Tibial nerve (tissue), 4 donors: Measurements from ENCODE around the gene RIPK3. TPM values are rescaled to one million over a fixed set of nuclear protein-coding genes. Genes with fewer than 3 reads are reported as not detected.
"Not testable (repeated sequence)": the region's sequence is repeated elsewhere in the genome, so short reads cannot be mapped to it uniquely, and the experiment has no call there.

Experiments used
- DNase-seq, 2 donors: peaks; one replicate each; pipeline ENCODE4 v3.0.0-alpha.2; 2019; ENCODE audit warnings: low spot score in 2 of 2
- H3K27ac ChIP-seq, 4 donors: fragments of 200-600 bp; sonication (generic) in 3 of 4; one replicate each; pipeline ENCODE4 v1.5.1; 2017 to 2019; ENCODE audit warnings: mild to moderate bottlenecking in 1 of 4
- H3K27me3 ChIP-seq, 2 donors: fragments of 200-600 bp; sonication (generic) in 1 of 2; one replicate each; pipeline versions ENCODE4 v1.5.1 to v1.6.0; 2017 to 2019
- H3K36me3 ChIP-seq, 3 donors: fragments of 200-600 bp; sonication (generic); one replicate each; pipeline ENCODE4 v1.5.1; 2018 to 2019
- H3K4me1 ChIP-seq, 4 donors: fragments of 200-600 bp; sonication (generic) in 3 of 4; one replicate each; pipeline ENCODE4 v1.5.1; 2017 to 2019
- H3K4me3 ChIP-seq, 4 donors: fragments of 200-600 bp; sonication (generic) in 3 of 4; one replicate each; pipeline ENCODE4 v1.5.1; 2017 to 2019; ENCODE audit warnings: mild to moderate bottlenecking in 1 of 4, moderate library complexity in 1 of 4
- H3K9me3 ChIP-seq, 4 donors: fragments of 200-600 bp; sonication (generic) in 3 of 4; one replicate each; pipeline ENCODE4 v1.5.1; 2017 to 2019
- CTCF ChIP-seq, 5 experiments: fragments of 200-600 bp in 3 of 5; fragments of 450-650 bp in 2 of 5; sonication (generic) in 3 of 5; IDR thresholded peaks; one replicate each; pipeline ENCODE4 v1.5.1; 2016 to 2019; ENCODE audit warnings: antibody characterized with exemption in 5 of 5, mild to moderate bottlenecking in 3 of 5, moderate library complexity in 2 of 5
- EP300 ChIP-seq, 2 donors: sonication (generic); formaldehyde crosslinking; IDR thresholded peaks; one replicate each; pipeline ENCODE4 v1.6.1; 2017; ENCODE audit warnings: antibody characterized with exemption in 2 of 2, mild to moderate bottlenecking in 1 of 2
- POLR2A ChIP-seq, 2 donors: fragments of 450-650 bp; IDR thresholded peaks; one replicate each; pipeline ENCODE4 v1.6.1; 2017; ENCODE audit warnings: antibody characterized with exemption in 2 of 2, mild to moderate bottlenecking in 2 of 2, moderate library complexity in 2 of 2
- WGBS, 2 donors: methylation state at CpG; one replicate each; pipeline ENCODE4 v1.1.5; 2018; 5-methylcytosine and 5-hydroxymethylcytosine counted together
- total RNA-seq, 4 donors: library from RNA; depleted of rRNA; stranded (reverse); fragments of >200 nt; gene quantifications; one replicate each; pipeline ENCODE4 v1.1.0, GENCODE V29; 2016

The RIPK3 gene
- total RNA-seq, 4 donors from 2014 or later: 4.0 to 9.6 (median 9.0) TPM

- DNase-seq: no peak
- 61 to 67% methylated on average over 2 of the region's 2 CpGs for WGBS, 2 donors
- no peak for TF ChIP-seq CTCF (IDR thresholded peaks at IDR 0.05)
- no peak for TF ChIP-seq EP300 (IDR thresholded peaks at IDR 0.05)
- no peak for TF ChIP-seq POLR2A (IDR thresholded peaks at IDR 0.05)
Observed at GRCh38 chr14:24361326-24361725, 21.5 kb upstream of the RIPK3 start.

GRCh38 chr14:24360281-24360680 is 20.5 kb upstream of the RIPK3 start:
- peaks cover 0 to 6% (median under 1%) of the 10 kb centered on the region in 4 donors for H3K4me1 ChIP-seq
- no peaks in the 10 kb centered on the region for H3K9me3 ChIP-seq
- H3K36me3 ChIP-seq: no peaks in the 10 kb centered on the region
- H3K27ac ChIP-seq: no peak overlapping the region
- TF ChIP-seq POLR2A (IDR thresholded peaks at IDR 0.05) (no peak), CTCF (IDR thresholded peaks at IDR 0.05) (no peak), EP300 (IDR thresholded peaks at IDR 0.05) (no peak)
- 91 to 94% methylated on average over 3 of the region's 3 CpGs for WGBS, 2 donors
- DNase-seq: no peak
- no peak overlapping the region for H3K4me3 ChIP-seq
- H3K27me3 ChIP-seq: no peaks in the 10 kb centered on the region

More at GRCh38 chr14:24361326-24361725, 21.5 kb upstream of the RIPK3 start:
- no peaks in the 10 kb centered on the region for H3K27me3 ChIP-seq
- H3K4me3 ChIP-seq: no peak overlapping the region
- H3K9me3 ChIP-seq: no peaks in the 10 kb centered on the region
- no peaks in the 10 kb centered on the region for H3K36me3 ChIP-seq
- H3K27ac ChIP-seq: no peak overlapping the region
- H3K4me1 ChIP-seq: peaks cover 0 to 16% (median 5%) of the 10 kb centered on the region in 4 donors

- peaks cover 0 to 13% of the 10 kb centered on the region in 2 donors for H3K27me3 ChIP-seq
- TF ChIP-seq EP300 (IDR thresholded peaks at IDR 0.05) (no peak), POLR2A (IDR thresholded peaks at IDR 0.05) (no peak), CTCF (IDR thresholded peaks at IDR 0.05) (no peak)
- no peak overlapping the region for H3K4me3 ChIP-seq
- H3K27ac ChIP-seq: no peak overlapping the region
- no peaks in the 10 kb centered on the region for H3K9me3 ChIP-seq
- DNase-seq: no peak
- no peaks in the 10 kb centered on the region for H3K4me1 ChIP-seq
- 79 to 94% methylated on average over 4 of the region's 4 CpGs for WGBS, 2 donors
- H3K36me3 ChIP-seq: no peaks in the 10 kb centered on the region
Observed at GRCh38 chr14:24356208-24356607, 16.4 kb upstream of the RIPK3 start.

- no peak overlapping the region for H3K4me3 ChIP-seq
- 90 to 92% methylated on average over 7 of the region's 7 CpGs for WGBS, 2 donors
Observed at GRCh38 chr14:24355009-24355408, 15.2 kb upstream of the RIPK3 start.

GRCh38 chr14:24354482-24354825 is 14.7 kb upstream of the RIPK3 start:
- H3K36me3 ChIP-seq, DNase-seq, H3K9me3 ChIP-seq, H3K4me3 ChIP-seq, H3K4me1 ChIP-seq: not testable (repeated sequence)
- peak overlapping the region in 2 of 4 donors; percentile 33 to 48 for H3K27ac ChIP-seq
- peaks cover 0 to 13% of the 10 kb centered on the region in 2 donors for H3K27me3 ChIP-seq
- 84 to 89% methylated on average over 3 of the region's 3 CpGs for WGBS, 2 donors

More at GRCh38 chr14:24355009-24355408, 15.2 kb upstream of the RIPK3 start:
- Histone ChIP-seq H3K36me3 (no peaks in the 10 kb centered on the region), H3K27me3 (peaks cover 0 to 13% of the 10 kb centered on the region in 2 donors), H3K27ac (no peak overlapping the region), H3K9me3 (no peaks in the 10 kb centered on the region), H3K4me1 (no peaks in the 10 kb centered on the region)
- DNase-seq: no peak
- TF ChIP-seq POLR2A (IDR thresholded peaks at IDR 0.05) (no peak), EP300 (IDR thresholded peaks at IDR 0.05) (no peak), CTCF (IDR thresholded peaks at IDR 0.05) (no peak)
